RWPE2 (cell line): ENCODE results near the gene PHLDA2.

Source experiments
- ATAC-seq: fragments of 200-7000 bp; cut with Tn5 transposase; 3 replicates; pipeline ENCODE4 v1.9.1; 2021; ENCODE audit warnings: low read depth
- DNase-seq: peaks from one replicate; pipeline ENCODE4 v3.0.0-alpha.2; 2020; ENCODE audit warnings: low spot score
- H3K27ac ChIP-seq: fragments of 450-650 bp; 2 replicates; pipeline ENCODE4 v1.5.1; 2017; ENCODE audit warnings: mild to moderate bottlenecking; ENCODE audit not compliant: poor library complexity, severe bottlenecking
- H3K27me3 ChIP-seq: fragments of 250-450 bp; sonication (Bioruptor Pico); 2 replicates; pipeline ENCODE4 v1.5.1; 2021; ENCODE audit warnings: mild to moderate bottlenecking, moderate library complexity; ENCODE audit not compliant: insufficient read depth, poor library complexity, severe bottlenecking
- H3K36me3 ChIP-seq: fragments of 250-450 bp; sonication (Bioruptor Pico); 2 replicates; pipeline ENCODE4 v1.5.1; 2020; ENCODE audit warnings: low read depth, mild to moderate bottlenecking, moderate library complexity
- H3K4me1 ChIP-seq: fragments of 250-450 bp; sonication (Bioruptor Pico); 2 replicates; pipeline ENCODE4 v1.5.1; 2021; ENCODE audit warnings: mild to moderate bottlenecking, moderate library complexity; ENCODE audit not compliant: insufficient read depth, poor library complexity, severe bottlenecking
- H3K4me3 ChIP-seq: fragments of 250-450 bp; sonication (Bioruptor Pico); 2 replicates; pipeline ENCODE4 v1.5.1; 2021; ENCODE audit warnings: mild to moderate bottlenecking, moderate library complexity; ENCODE audit not compliant: severe bottlenecking
- H3K9me3 ChIP-seq: fragments of 250-450 bp; sonication (Bioruptor Pico); 2 replicates; pipeline ENCODE4 v1.5.1; 2021; ENCODE audit warnings: mild to moderate bottlenecking, moderate library complexity; ENCODE audit not compliant: severe bottlenecking
- TF ChIP-seq, protein P1 (sequence below): fragments of 450-650 bp; IDR thresholded peaks from one replicate; pipeline ENCODE4 v1.5.1; 2017; ENCODE audit warnings: mild to moderate bottlenecking, moderate library complexity; ENCODE audit not compliant: poor library complexity, severe bottlenecking

The PHLDA2 gene

DNA sequence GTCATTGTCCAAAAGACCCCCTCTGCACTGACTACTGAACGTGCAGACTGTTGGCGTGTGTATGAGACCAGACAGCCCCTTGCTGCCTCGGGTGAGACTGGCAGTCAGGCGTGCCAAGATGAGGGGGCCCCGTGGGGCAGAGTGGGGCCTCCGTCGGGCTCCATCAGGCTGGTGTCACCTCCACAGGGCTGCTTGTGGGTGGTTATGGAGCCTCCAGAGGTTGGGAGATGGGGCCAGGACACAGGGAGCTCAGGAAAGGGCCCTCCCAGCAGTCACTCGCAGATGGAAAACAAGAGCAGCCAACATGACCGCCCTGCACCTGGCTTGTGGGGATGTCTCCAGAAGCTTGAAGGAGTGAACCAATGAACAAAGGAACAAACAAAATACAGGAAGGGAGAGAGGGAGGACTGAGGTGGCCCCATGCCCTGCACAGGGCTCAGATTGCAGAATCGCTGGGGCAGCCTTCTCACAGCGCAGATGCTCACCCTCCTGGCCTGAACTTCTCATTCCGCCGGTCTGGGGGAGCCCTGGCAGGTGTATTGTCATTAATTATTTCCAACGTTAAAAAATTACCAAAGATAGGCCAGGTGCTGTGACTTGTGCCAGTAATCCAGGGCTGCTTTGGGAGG, 5.5 kb upstream of the PHLDA2 start:
- Histone ChIP-seq H3K27me3 (no peaks in the 10 kb centered on the region), H3K27ac (peak overlapping the region; percentile 93), H3K4me3 (no peak overlapping the region), H3K36me3 (no peaks in the 10 kb centered on the region), H3K4me1 (peaks cover 17% of the 10 kb centered on the region), H3K9me3 (no peaks in the 10 kb centered on the region)
- TF ChIP-seq, protein P1, sequence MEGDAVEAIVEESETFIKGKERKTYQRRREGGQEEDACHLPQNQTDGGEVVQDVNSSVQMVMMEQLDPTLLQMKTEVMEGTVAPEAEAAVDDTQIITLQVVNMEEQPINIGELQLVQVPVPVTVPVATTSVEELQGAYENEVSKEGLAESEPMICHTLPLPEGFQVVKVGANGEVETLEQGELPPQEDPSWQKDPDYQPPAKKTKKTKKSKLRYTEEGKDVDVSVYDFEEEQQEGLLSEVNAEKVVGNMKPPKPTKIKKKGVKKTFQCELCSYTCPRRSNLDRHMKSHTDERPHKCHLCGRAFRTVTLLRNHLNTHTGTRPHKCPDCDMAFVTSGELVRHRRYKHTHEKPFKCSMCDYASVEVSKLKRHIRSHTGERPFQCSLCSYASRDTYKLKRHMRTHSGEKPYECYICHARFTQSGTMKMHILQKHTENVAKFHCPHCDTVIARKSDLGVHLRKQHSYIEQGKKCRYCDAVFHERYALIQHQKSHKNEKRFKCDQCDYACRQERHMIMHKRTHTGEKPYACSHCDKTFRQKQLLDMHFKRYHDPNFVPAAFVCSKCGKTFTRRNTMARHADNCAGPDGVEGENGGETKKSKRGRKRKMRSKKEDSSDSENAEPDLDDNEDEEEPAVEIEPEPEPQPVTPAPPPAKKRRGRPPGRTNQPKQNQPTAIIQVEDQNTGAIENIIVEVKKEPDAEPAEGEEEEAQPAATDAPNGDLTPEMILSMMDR = no peak
- ATAC-seq (no peak), DNase-seq (no peak)

DNA sequence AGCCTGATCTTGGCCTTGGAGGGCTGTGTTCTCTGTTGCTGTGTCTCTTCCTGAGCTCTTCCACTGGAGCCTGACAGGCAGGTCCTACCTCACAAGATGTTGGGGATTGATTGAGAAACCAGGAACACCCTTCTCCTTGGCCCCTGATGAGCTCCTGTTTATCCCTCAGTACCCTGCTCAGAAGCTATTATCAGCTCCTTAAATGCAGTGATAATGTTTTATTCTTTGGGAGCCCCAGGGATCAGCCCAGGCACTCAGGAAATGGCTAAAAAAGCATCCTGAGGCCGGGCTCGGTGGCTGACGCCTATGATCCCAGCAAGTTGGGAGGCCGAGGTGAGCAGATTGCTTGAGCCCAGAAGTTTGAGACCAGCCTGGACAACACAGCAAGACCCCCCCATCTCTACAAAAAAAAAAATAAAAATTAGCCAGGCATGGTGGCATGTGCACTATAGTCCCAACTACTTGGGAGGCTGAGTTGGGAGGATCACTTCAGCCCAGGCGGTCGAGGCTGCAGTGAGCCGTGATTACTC, 4.9 kb upstream of the PHLDA2 start:
- Histone ChIP-seq H3K36me3 (no peaks in the 10 kb centered on the region), H3K27ac (peak overlapping the region; percentile 93), H3K9me3 (no peaks in the 10 kb centered on the region), H3K4me1 (peaks cover 17% of the 10 kb centered on the region), H3K27me3 (no peaks in the 10 kb centered on the region), H3K4me3 (no peak overlapping the region)
- TF ChIP-seq, protein P1 = no peak
- ATAC-seq (no peak), DNase-seq (no peak)

DNA sequence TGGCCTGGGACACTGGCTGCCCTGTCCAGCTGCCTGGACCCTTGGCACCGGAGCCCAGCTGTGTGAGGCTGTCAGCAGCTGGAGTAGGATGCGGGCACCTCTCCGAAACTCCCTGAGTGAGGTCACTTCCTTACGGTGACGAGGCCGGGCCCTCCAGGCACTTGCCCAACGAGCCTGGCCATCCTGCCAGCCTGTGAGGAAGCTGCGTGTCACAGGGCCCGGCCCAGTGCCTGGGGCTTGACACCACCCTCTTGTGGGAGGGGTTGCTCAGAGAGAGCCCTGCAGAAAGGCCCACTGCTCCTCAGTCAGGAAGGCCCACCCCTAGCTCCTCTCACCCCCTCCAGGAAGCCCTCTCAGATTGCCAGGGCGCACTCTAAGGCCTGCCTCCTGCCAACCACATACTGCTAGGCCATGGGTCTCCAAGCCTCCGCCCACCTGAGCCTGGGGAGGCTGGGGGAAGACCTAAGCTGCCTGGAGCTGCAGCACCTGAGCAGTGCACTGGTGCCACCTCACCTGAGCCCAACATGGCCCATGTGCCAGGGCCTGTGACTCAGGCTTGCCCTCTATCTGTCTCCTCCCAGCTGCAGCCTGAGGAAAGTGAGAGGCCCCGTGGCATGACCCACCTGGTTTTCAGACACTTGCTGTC, 4.3 kb upstream of the PHLDA2 start:
- no peaks in the 10 kb centered on the region for H3K9me3 ChIP-seq
- H3K36me3 ChIP-seq = peaks cover 1% of the 10 kb centered on the region
- H3K4me3 ChIP-seq = no peak overlapping the region
- TF ChIP-seq, protein P1 = no peak
- ATAC-seq (peak; percentile 66), DNase-seq (peak; percentile 96)
- H3K27ac ChIP-seq = peak overlapping the region; percentile 93
- H3K27me3 ChIP-seq = no peaks in the 10 kb centered on the region
- peaks cover 17% of the 10 kb centered on the region for H3K4me1 ChIP-seq

DNA sequence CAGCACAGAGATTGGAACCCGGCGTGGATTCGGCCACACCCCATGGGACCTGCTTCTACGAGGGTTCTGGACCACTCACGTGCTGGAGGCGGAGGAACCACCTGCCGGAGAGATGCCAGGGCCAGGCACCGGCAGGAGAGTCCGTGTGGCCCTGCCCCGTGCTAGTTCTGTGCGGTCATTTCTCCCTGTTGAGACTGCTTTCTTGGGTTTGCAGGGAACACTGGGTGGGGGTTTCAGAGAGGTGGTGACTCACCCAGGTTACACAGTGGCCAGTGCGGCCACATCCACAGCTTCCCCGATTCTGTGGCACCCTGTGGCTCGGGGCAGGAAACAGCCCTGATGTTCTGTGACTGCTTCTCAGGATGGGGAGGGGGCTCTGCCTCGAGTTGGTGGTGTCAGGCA, 3.6 kb upstream of the PHLDA2 start:
- Histone ChIP-seq H3K9me3 (no peaks in the 10 kb centered on the region), H3K4me3 (no peak overlapping the region), H3K36me3 (peaks cover 8% of the 10 kb centered on the region), H3K27me3 (no peaks in the 10 kb centered on the region), H3K4me1 (peaks cover 17% of the 10 kb centered on the region), H3K27ac (peak overlapping the region; percentile 93)
- ATAC-seq (peak; percentile 32), DNase-seq (peak; percentile 67)
- TF ChIP-seq, protein P1 = no peak
